GM10266 (cell line): ENCODE measurements around the gene TPSAB1.

Experiments
- DNase-seq: peaks from one replicate; pipeline ENCODE4 v3.0.0; 2012; ENCODE audit errors: extremely low spot score
- TF ChIP-seq, protein P1 (sequence below): IDR thresholded peaks from 2 replicates; pipeline ENCODE4 v1.5.1; 2012; ENCODE audit warnings: mild to moderate bottlenecking, low read depth; ENCODE audit not compliant: control insufficient read depth, insufficient read depth; ENCODE audit errors: missing control alignments

The TPSAB1 gene

DNA sequence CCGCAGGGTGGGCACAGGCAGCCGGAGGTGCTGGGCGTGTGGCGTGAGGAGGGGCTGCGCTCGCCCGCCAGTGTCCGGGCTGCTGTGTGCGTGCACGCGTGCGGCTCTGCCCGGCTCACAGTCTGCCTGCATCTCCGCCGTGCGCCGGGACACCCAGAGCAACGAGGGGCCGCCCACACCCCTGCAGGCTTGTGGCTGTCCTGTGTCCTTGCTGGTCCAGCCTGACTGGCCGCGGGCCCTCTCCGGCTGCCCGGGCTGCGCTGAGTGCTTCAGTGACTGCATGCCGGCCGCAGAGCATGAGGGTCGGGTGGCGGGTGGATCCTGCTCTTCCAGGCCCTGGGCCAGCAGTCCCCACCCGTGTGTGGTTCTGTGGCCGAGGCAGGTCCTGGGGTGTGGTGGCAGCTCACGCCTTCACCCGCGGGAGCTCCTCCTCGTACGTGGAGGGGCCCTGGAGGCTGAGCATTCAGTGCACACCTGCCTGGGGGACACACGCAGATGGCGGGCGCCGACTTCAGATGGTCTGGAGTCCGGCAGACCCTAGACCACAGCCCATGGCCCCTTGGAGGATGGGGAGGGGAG lies 27.8 kb upstream of the TPSAB1 start:
- DNase-seq = no peak
- TF ChIP-seq, protein P1, sequence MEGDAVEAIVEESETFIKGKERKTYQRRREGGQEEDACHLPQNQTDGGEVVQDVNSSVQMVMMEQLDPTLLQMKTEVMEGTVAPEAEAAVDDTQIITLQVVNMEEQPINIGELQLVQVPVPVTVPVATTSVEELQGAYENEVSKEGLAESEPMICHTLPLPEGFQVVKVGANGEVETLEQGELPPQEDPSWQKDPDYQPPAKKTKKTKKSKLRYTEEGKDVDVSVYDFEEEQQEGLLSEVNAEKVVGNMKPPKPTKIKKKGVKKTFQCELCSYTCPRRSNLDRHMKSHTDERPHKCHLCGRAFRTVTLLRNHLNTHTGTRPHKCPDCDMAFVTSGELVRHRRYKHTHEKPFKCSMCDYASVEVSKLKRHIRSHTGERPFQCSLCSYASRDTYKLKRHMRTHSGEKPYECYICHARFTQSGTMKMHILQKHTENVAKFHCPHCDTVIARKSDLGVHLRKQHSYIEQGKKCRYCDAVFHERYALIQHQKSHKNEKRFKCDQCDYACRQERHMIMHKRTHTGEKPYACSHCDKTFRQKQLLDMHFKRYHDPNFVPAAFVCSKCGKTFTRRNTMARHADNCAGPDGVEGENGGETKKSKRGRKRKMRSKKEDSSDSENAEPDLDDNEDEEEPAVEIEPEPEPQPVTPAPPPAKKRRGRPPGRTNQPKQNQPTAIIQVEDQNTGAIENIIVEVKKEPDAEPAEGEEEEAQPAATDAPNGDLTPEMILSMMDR = no peak

DNA sequence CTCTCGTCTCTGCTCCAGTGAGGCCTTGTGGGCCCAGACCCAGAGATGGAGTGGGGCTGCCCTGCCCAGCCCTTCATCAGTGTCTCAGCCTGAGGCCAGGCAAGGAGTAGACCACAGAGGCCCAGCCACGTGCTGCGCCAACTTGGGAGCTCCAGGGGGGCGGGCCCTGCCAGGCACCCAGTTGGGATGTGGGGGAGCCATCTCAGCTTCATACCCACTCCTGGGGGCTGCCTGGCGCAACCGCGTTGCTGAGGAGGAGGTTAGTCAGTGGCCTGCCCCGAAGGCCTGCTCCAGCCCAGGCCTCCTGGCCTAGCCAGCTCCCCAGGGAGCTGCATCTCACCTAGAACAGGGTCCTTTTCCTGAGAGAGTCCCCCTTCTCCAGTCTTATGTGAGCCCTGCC lies 27.3 kb upstream of the TPSAB1 start:
- TF ChIP-seq, protein P1 = no peak
- DNase-seq = no peak

DNA sequence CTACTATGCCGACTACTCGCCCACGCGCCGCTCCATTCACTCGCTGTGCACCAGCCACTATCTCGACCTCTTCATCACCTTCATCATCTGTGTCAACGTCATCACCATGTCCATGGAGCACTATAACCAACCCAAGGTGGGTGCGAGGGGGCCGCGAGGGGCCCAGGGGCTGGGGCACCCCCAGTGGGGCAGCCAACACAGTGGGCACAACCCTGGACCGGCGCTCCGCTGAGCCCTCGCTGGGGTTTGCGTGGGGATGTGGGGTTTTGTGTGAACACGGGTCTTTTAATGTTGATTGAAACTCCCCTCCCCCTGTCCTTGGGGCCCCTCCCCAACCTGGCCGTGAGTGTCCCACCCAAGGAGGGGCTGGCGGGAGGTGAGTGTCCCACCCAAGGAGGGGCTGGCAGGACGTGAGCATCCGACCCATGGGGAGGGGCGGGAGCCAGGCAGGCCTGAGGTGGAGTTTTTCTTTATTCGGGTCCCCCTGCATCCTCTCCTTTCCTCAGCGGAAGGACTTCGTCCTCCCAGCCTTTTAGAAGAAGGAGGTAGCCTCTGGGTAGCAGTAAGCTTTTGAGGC lies 26.6 kb upstream of the TPSAB1 start:
- TF ChIP-seq, protein P1 = no peak
- no peak for DNase-seq

DNA sequence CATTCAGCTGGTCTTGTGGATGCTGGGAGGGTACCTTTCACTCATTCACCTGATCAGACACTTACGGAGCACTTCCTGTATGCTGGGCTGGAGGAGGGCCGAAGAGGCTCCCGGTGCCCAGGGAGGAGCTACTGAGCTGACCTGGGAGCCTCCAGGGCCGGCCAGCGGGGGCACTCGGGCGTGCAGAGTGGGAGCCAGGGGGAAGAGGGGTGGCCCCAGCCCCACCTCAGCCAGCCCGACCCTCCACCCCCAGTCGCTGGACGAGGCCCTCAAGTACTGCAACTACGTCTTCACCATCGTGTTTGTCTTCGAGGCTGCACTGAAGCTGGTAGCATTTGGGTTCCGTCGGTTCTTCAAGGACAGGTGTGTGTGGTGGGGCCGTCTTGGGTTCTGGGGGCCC lies 25.8 kb upstream of the TPSAB1 start:
- TF ChIP-seq, protein P1 = no peak
- DNase-seq = no peak

DNA sequence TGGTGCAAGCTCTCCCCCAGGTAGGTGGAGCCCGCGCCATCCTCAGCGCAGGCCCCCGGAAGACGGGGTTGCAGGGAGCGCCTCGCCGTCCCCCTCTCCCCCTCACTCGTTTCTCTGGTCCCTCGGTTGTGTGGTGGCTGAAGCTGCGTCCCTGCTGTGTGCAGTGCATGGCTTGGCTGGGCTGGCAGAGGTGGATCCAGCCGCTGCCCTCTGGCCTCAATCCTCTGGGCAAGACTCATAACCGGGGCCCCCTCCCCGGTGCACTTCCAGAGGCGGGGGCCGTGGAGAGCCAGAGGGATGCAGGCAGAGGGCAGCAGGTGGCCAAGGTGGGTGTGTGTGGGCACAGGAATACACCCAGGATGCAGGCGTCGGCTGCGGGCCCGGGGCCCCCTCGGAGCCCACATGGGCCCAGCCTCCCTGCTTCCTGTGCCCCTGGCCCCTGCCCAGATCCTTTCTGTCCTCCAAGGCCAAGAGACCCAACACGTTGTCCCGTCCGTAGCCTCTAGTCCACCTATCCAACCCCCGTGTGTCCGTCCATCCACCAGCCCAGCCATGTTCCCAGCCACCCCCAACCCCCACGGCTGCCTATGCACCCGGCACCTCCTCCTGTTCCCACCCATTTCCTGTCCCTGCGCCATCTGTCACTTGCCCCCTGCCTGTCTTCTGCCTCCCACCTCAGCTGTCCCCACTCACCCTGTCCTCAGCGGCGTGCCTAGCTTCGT lies 24.8 kb upstream of the TPSAB1 start:
- TF ChIP-seq, protein P1 = no peak
- DNase-seq = no peak

DNA sequence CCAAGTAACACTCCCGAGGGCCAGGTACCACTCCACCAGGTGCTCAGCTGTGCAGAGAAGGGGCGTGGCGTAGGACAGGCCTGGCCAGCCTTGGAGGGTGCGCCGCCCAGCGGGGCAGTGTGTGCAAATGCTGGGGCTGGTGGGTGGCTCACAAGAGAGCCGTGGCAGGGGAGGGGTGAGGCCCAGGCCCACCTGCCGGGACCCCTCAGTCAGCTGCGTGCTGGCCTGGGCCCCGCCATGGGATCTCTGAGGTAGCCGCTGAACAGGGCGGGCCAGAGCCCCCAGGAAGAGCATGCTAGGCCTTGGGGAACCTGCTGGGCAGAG lies 24.2 kb upstream of the TPSAB1 start:
- TF ChIP-seq, protein P1 = no peak
- DNase-seq = no peak
